ENCODE data around the gene CDKN2AIPNL. TPM values are rescaled to one million over a fixed set of nuclear protein-coding genes. Genes with fewer than 3 reads are reported as not detected.

CDKN2AIPNL gene
- total RNA-seq, 1 experiment from 2014 or later = 63.0 TPM

DNA sequence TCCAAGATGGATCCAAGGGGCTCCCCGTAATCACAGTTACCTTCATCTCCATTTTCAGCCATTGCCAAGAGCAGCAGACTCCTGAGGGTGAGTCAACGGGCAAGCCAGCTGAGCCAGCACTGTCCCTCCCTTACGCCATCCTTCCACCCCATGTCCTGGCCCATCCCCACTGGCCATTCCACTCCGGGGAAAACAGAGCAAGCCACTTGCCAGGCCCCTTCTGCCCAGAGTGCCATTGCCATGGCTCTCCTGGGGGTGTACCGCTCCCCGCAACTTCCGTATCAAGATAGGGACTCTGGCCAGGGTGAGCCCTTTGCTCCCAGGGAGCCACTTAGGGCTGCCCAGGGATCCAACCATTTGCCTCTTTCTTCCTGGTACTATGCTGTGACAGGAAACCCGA, 48.9 kb upstream of the CDKN2AIPNL start (continued):
- TF ChIP-seq ZBTB33 (IDR thresholded peaks at IDR 0.05; ENCODE audit: extremely low read depth, insufficient replicate concordance, low read length) = no peak
- TF ChIP-seq, protein P1, sequence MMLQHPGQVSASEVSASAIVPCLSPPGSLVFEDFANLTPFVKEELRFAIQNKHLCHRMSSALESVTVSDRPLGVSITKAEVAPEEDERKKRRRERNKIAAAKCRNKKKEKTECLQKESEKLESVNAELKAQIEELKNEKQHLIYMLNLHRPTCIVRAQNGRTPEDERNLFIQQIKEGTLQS (IDR thresholded peaks at IDR 0.05) = no peak
- TF ChIP-seq JUND (IDR thresholded peaks at IDR 0.05) = no peak
- TF ChIP-seq, protein P2, sequence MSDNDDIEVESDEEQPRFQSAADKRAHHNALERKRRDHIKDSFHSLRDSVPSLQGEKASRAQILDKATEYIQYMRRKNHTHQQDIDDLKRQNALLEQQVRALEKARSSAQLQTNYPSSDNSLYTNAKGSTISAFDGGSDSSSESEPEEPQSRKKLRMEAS (IDR thresholded peaks at IDR 0.05) = no peak

DNA sequence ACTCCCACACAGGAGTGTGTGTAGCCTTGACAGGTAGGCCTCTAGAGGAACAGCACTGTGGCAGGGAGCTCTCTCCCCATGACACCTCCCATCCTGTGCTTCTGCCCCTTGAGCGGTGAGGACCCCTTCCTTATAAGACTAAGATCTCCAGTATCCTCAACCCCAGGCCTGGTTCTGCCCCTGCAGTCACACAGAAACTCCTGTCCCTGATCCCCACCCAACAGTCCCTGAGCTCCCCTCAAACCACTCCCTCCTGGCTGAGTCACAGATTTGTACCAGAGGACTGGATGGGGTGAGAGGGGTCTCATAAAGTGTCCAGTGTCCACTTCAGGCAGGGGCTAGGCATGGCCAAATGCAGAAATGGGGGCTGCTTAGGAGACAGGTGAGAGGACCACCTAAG, 47.8 kb upstream of the CDKN2AIPNL start:
- no peak for ATAC-seq
- peaks cover 4 to 10% of the 10 kb centered on the region in 2 experiments; a peak in 2 of 4 replicates for H3K4me1 ChIP-seq (ENCODE audit: control insufficient read depth in 1 of 2, insufficient read depth in 2 of 2, low read length in 2 of 2)
- no peak overlapping the region for H3K9ac ChIP-seq (ENCODE audit: low read length)
- ChIA-PET CTCF (interaction anchor here (0.5 kb wide), 1 partner anchor 54 kb away, joined by 3 read pairs; no protein-coding TSS in a partner anchor), RAD21 (ENCODE audit: low non-redundant PET in 1 of 2, low total read pairs in 2 of 2, uncharacterized antibody in 2 of 2, unreplicated experiment in 2 of 2) (no interaction called here), POLR2A (interaction anchor here (0.6 kb wide), 1 partner anchor 75 kb away, joined by 3 read pairs; no protein-coding TSS in a partner anchor)
- H3K9me2 ChIP-seq (ENCODE audit: insufficient read depth) = no peaks in the 10 kb centered on the region
- no peak overlapping the region for H2AFZ ChIP-seq (ENCODE audit: low read depth, low read length, poor library complexity, severe bottlenecking)
- H3K27ac ChIP-seq (ENCODE audit: low read depth, low read length) = no peak overlapping the region
- H4K20me1 ChIP-seq (ENCODE audit: insufficient read depth) = no peaks in the 10 kb centered on the region
- intact Hi-C loops (cut with micrococcal nuclease) = no loop called here
- no peak overlapping the region for H3K4me3 ChIP-seq (replicated peaks in 1 of 2; ENCODE audit: low read depth in 1 of 2, low read length in 2 of 2)
- no peak for DNase-seq (ENCODE audit: low read depth, low spot score)
- no peaks in the 10 kb centered on the region for H3K79me2 ChIP-seq (ENCODE audit: insufficient read depth, low read length)
- H3K4me2 ChIP-seq (ENCODE audit: low read length) = no peak overlapping the region
- TF ChIP-seq ZNF274 (IDR thresholded peaks at IDR 0.05; ENCODE audit: low read depth, low read length) (no peak), JUND (IDR thresholded peaks at IDR 0.05) (no peak), ELF1 (IDR thresholded peaks at IDR 0.05; ENCODE audit: borderline replicate concordance, low read depth) (no peak), POLR2A (IDR thresholded peaks at IDR 0.05; ENCODE audit: borderline replicate concordance, extremely low read depth, insufficient read depth, insufficient read length) (no peak), CBX3 (IDR thresholded peaks at IDR 0.05; ENCODE audit: low read depth) (no peak)
- TF ChIP-seq, protein P1 (IDR thresholded peaks at IDR 0.05) = no peak
- no TSS peak for BruUV-seq (replicated peaks)
- no peaks in the 10 kb centered on the region for H3K27me3 ChIP-seq (ENCODE audit: insufficient read depth, low read length)
- no peaks in the 10 kb centered on the region for H3K36me3 ChIP-seq (ENCODE audit: control insufficient read depth in 1 of 2, insufficient read depth in 2 of 2, low read length in 2 of 2)
- no peaks in the 10 kb centered on the region for H3K9me3 ChIP-seq (ENCODE audit: control insufficient read depth in 1 of 2, insufficient read depth in 1 of 2, low read depth in 1 of 2, low read length in 2 of 2)
